LNCaP clone FGC (cell line): ENCODE data around the gene SLC25A3.
"Not testable (repeated sequence)": the region's sequence is repeated elsewhere in the genome, so short reads cannot be mapped to it uniquely, and the experiment has no call there.

Source experiments
- DNase-seq: peaks from one replicate; pipeline ENCODE4 v3.0.0-alpha.2; 2011; ENCODE audit warnings: low read depth
- H3K4me3 ChIP-seq: 2 replicates; pipeline ENCODE4 v1.5.1; 2011; ENCODE audit warnings: mild to moderate bottlenecking, low read depth, low read length, control low read depth
- CTCF ChIP-seq: IDR thresholded peaks from 2 replicates; pipeline ENCODE4 v1.5.1; 2012; ENCODE audit warnings: mild to moderate bottlenecking; ENCODE audit not compliant: control insufficient read depth, insufficient read depth; ENCODE audit errors: extremely low read depth

Gene SLC25A3

DNA sequence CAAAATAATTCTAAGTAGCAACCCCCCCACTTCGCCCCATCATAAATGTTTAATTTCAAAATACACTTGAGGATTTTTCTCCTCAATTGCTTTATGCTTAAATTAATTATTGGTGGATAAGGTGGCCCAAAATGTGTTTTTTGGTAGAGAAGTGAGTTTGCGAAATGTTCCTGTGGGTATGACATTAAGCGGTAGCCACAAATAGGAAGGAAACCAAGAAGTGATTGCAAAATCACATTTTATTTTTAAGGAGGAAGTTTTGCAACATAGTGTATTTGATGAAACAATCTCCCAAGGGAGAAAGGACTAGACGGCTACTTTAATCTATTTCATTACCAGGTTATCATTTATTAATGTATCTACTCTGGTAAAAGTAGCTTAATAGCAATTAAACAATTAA, 25.5 kb downstream of the SLC25A3 start:
- DNase-seq = no peak
- no peak for TF ChIP-seq CTCF
- no peak overlapping the region for H3K4me3 ChIP-seq

GRCh38 chr12:98635657-98636323, 42.3 kb downstream of the SLC25A3 start:
- no peak for DNase-seq
- H3K4me3 ChIP-seq = no peak overlapping the region
- TF ChIP-seq CTCF = no peak

DNA sequence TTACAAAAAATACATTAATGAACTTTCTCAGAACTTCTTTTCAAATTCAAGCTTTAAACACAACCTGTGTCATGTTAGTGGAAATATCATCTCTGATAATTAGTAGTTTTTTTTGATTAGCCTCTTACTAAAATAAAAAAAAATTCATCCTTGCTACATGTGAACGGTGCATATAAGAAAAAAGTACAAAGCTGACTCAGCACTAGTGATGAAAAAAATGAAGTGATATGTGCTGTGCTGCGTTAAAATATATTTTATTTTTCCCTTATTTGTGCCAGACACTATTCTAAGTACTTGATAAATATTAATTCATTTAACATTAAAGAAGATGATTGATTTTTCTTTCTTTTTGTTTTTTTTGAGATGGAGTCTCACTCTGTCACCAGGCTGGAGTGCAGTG, 43.6 kb downstream of the SLC25A3 start:
- no peak overlapping the region for H3K4me3 ChIP-seq
- no peak for TF ChIP-seq CTCF
- DNase-seq = no peak

DNA sequence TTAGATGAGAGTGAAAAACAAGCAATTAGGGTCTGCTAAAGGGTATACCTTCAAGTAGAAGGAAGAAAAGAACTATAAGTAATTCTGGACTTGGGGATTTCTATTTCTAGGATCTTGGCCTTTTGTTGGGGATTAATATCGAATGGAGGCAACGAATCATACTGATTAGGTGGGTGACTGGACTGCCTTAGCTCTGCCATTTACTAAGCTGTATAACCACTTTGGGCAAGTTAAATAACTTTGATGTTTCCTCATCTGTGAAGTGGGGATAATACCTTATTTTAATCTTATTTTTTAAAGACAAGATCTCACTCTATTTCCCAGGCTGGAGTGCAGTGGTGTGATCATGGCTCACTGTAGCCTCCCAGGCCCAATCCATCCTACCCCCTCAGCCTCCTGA, 44.5 kb downstream of the SLC25A3 start:
- H3K4me3 ChIP-seq = no peak overlapping the region
- TF ChIP-seq CTCF = no peak

DNA sequence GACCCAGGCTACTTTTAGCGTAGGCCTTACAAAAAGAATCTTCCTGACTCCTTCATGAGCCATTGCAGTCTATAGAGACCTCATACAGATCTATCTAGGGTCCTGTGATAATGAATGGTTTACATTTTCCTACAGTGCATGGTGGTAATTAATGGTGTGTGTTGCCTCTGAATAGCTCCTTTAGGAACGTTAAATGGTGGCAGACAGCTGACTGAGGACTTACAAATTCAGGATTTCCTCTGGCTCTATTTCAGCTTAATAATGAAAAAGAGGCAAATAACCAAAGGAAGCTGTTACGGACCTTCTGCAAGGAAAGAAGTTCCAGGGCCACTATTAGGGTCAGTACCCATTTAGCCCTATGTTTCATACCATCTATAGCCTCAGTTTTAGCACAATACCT, 46.0 kb downstream of the SLC25A3 start:
- no peak for DNase-seq
- TF ChIP-seq CTCF = no peak
- no peak overlapping the region for H3K4me3 ChIP-seq

More for the DNA sequence above, 44.5 kb downstream of the SLC25A3 start:
- DNase-seq = no peak

DNA sequence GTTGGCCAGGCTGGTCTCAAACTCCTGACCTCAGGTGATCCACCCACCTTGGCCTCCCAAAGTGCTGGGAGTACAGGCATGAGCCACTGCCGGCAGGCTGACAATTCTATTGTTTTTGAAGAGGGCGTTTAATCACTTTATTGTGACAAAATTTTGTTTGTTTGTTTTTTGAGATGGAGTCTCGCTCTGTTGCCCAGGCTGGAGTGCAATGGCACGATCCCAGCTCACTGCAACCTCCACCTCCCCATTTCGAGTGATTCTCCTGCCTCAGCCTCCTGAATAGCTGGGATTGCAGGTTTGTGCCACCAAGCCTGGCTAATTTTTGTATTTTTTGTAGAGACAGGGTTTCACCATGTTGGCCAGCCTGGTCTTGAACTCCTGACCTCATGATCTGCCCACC, 49.3 kb downstream of the SLC25A3 start:
- not testable (repeated sequence) for DNase-seq, H3K4me3 ChIP-seq

DNA sequence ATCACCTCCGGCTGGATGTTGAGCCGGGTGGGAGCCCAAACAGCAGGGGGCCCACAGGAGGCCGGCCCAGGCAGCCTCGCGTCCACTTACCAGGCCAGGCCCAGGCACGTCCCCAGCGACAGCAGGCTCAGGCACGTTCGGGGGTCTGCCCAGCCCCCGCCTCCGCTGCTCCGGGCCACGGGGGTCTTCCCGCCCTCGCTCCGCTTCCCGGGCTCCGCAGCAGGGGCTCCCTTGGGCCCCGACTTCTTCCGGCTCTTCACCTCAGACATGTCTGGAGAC, 50.9 kb downstream of the SLC25A3 start:
- DNase-seq = no peak
- peak overlapping the region; percentile 94 for H3K4me3 ChIP-seq
- no peak for TF ChIP-seq CTCF
